Common myeloid progenitor, CD34-positive (primary cell): ENCODE measurements around the gene TNC.

Source experiments
- CTCF ChIA-PET: fragments of 350-600 bp; sonication (Branson Sonifier 250); formaldehyde crosslinking; loops from one replicate; lab custom pipeline; 2021; ENCODE audit warnings: antibody characterized with exemption; lab: Charles Lee
- POLR2A ChIA-PET: fragments of 350-600 bp; sonication (Branson Sonifier 250); formaldehyde crosslinking; loops from one replicate; lab custom pipeline; 2021; ENCODE audit warnings: antibody characterized with exemption; lab: Charles Lee
- DNase-seq, 3 donors: peaks; one replicate each; pipeline versions ENCODE4 v3.0.0 to v3.0.0-alpha.2; 2013
- H3K27ac ChIP-seq, 2 experiments: 1 replicate in 1 of 2; 2 replicates in 1 of 2; pipeline ENCODE4 v1.7.0; 2013; ENCODE audit warnings: inconsistent platforms in 2 of 2, low read length in 2 of 2, mild to moderate bottlenecking in 2 of 2, low read depth in 1 of 2, moderate library complexity in 1 of 2; ENCODE audit not compliant: severe bottlenecking in 2 of 2, insufficient read depth in 1 of 2, poor library complexity in 1 of 2
- H3K27me3 ChIP-seq, 5 experiments: replicated peaks in 2 of 5; 1 replicate in 3 of 5; 2 replicates in 2 of 5; pipeline versions ENCODE4 v1.6.1 to v1.7.0; 2013; ENCODE audit warnings: low read length in 4 of 5, mild to moderate bottlenecking in 2 of 5, moderate library complexity in 2 of 5, inconsistent platforms in 1 of 5; ENCODE audit not compliant: insufficient read depth in 5 of 5, control insufficient read depth in 4 of 5
- H3K36me3 ChIP-seq, 4 experiments: 1 replicate in 2 of 4; 2 replicates in 2 of 4; pipeline versions ENCODE4 v1.6.1 to v1.7.0; 2013; ENCODE audit warnings: low read length in 3 of 4, control low read depth in 1 of 4, mild to moderate bottlenecking in 1 of 4; ENCODE audit not compliant: control insufficient read depth in 4 of 4, insufficient read depth in 4 of 4
- H3K4me1 ChIP-seq, 4 experiments: 1 replicate in 3 of 4; 2 replicates in 1 of 4; pipeline versions ENCODE4 v1.6.1 to v1.7.1; 2013; ENCODE audit warnings: low read length in 3 of 4, mild to moderate bottlenecking in 3 of 4, control low read depth in 1 of 4, inconsistent platforms in 1 of 4, moderate library complexity in 1 of 4; ENCODE audit not compliant: control insufficient read depth in 4 of 4, insufficient read depth in 4 of 4; ENCODE audit errors: control extremely low read depth in 1 of 4
- H3K4me3 ChIP-seq, 7 experiments: 1 replicate in 4 of 7; 2 replicates in 3 of 7; pipeline versions ENCODE4 v1.5.1 to v1.7.0; 2013; ENCODE audit warnings: mild to moderate bottlenecking in 7 of 7, low read length in 6 of 7, moderate library complexity in 6 of 7, inconsistent platforms in 2 of 7, low read depth in 2 of 7, control low read depth in 1 of 7; ENCODE audit not compliant: insufficient read depth in 4 of 7, control insufficient read depth in 1 of 7; ENCODE audit errors: extremely low read depth in 1 of 7
- H3K9me3 ChIP-seq, 5 experiments: 1 replicate in 4 of 5; 2 replicates in 1 of 5; pipeline versions ENCODE4 v1.6.1 to v1.7.1; 2013; ENCODE audit warnings: low read length in 4 of 5, mild to moderate bottlenecking in 2 of 5, inconsistent platforms in 1 of 5, low read depth in 1 of 5, moderate library complexity in 1 of 5; ENCODE audit not compliant: control insufficient read depth in 4 of 5, insufficient read depth in 2 of 5; ENCODE audit errors: control extremely low read depth in 1 of 5
- WGBS: methylation state at CpG from one replicate; pipeline ENCODE4 v1.1.5; 2013; ENCODE audit not compliant: insufficient coverage; 5-methylcytosine and 5-hydroxymethylcytosine counted together

The TNC gene

DNA sequence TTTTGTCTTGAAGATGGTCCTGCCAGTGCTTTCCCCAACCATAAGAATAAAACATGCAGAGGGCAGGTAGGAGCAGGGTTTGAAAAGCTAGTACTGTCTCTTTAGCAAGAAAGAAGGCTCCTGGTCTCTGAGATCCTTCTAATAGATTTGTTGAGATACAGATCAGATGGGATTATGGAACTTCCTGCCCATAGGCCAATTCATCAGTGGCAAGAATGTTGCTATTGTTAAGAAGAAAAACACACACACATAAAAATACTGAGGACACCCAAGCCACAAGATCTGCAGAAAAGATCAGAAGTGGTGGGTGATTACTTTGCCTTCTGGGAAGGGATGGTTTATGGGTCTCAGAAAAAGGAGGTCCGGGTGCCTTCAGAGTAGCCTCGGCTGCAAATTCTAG lies 59.8 kb downstream of the TNC start:
- Histone ChIP-seq H3K4me1 (no peaks in the 10 kb centered on the region), H3K36me3 (no peaks in the 10 kb centered on the region), H3K9me3 (no peaks in the 10 kb centered on the region), H3K4me3 (no peak overlapping the region), H3K27ac (no peak overlapping the region), H3K27me3 (peaks cover 0 to 13% (median 0%) of the 10 kb centered on the region in 5 experiments)
- ChIA-PET POLR2A (no interaction called here), CTCF (no interaction called here)
- no peak for DNase-seq
- 88% methylated on average over 2 of the region's 2 CpGs for WGBS

DNA sequence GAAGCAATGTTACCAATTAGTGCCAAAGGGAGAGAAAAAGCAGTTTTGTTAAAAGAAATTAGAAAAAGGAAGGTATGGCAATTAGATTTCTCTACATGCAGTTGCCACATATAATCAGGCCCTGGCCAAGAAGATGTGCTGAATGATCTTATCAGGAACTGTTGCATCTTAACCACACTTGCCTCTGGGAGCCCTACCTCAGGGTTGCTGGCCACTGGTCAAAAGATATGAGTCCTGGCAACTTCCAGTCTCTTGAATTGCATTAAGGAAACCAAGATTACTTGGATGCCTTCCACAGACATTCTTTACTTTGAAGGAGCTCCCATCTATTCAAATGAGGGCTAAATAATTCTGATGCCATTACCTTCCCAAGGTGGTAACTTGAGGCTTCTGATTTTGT lies 60.4 kb downstream of the TNC start:
- no peaks in the 10 kb centered on the region for H3K4me1 ChIP-seq
- H3K27me3 ChIP-seq, result peaks cover 0 to 15% (median 0%) of the 10 kb centered on the region in 5 experiments
- H3K4me3 ChIP-seq, result no peak overlapping the region
- CTCF ChIA-PET, result no interaction called here
- POLR2A ChIA-PET, result no interaction called here
- H3K9me3 ChIP-seq, result no peaks in the 10 kb centered on the region
- no peak overlapping the region for H3K27ac ChIP-seq
- DNase-seq, result no peak
- no peaks in the 10 kb centered on the region for H3K36me3 ChIP-seq

DNA sequence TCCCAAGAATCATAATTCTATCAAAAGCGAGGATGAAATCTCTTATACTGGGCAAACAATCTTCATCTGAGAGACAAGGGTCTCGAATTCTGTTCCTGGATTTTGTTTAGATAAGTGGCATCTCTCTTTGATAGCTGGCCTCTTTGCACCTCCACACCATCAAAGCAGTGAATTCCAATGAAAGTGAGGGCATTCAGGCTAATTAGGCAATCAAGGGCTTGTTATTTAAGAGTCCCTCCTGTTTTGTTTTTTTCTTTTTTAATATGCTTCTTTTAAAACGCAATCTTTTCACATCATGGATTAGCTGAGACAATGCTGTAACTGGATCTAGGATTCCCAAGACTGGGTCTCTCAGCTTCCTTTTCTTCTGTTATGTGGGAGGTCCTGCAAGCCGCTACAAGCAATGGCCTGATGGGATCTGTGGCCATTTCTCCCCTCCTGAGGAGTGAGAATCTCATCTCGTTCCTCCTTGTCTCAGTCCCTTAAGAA lies 67.9 kb downstream of the TNC start:
- POLR2A ChIA-PET, result no interaction called here
- no peaks in the 10 kb centered on the region for H3K9me3 ChIP-seq
- 100% methylated on average over 1 of the region's 5 CpGs for WGBS
- no peak overlapping the region for H3K27ac ChIP-seq
- no peak overlapping the region for H3K4me3 ChIP-seq
- no peak for DNase-seq
- no peaks in the 10 kb centered on the region for H3K36me3 ChIP-seq
- H3K27me3 ChIP-seq, result peaks cover 0 to 7% (median 0%) of the 10 kb centered on the region in 5 experiments
- H3K4me1 ChIP-seq, result no peaks in the 10 kb centered on the region
- CTCF ChIA-PET, result no interaction called here

DNA sequence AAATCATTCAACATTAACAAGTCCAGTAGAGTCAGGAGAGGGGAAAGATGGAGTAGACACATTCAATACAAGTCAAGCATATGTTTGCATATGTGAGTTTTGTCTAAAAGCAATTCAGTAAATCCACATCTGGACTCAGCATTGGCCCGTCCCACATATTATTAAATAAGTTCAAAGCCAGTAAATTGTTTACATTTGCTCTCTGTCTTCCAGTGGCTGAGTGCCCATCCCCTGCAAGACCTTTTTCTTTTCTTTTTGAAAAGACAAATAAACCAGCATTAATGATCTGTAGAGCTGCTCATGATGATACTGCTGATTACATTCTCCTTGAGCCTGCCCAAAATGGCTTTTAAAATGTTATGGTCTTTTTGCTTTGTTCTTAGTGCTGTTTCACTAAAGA lies 71.1 kb downstream of the TNC start:
- ChIA-PET POLR2A (no interaction called here), CTCF (no interaction called here)
- no peaks in the 10 kb centered on the region for H3K9me3 ChIP-seq
- no peak for DNase-seq
- no peaks in the 10 kb centered on the region for H3K36me3 ChIP-seq
- no peaks in the 10 kb centered on the region for H3K27me3 ChIP-seq
- no peak overlapping the region for H3K4me3 ChIP-seq
- H3K27ac ChIP-seq, result no peak overlapping the region
- WGBS, result no CpG with 5 or more reads among the region's 1 CpG
- peaks cover 0 to 9% (median 8%) of the 10 kb centered on the region in 4 experiments for H3K4me1 ChIP-seq

DNA sequence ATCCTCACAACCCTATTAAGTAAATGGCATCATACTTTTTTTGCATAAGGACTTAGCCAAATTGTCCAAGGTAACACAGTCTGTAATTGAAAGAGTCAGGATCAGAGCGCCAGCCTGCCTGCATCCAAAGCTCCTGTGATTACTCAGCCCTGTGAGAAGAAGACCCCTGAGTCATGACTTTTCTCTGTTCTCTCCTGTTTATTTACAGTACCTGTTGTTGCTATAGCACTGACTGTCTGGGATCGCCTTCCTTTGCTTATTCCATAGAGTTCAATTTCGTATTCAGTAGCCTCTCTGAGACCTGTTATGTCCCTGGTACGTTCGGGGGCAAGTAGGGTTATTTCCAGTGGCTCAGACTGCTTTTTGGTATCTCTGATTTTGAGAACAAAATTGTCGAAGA lies 71.8 kb downstream of the TNC start:
- 98% methylated on average over 5 of the region's 6 CpGs for WGBS
- Histone ChIP-seq H3K9me3 (no peaks in the 10 kb centered on the region), H3K36me3 (no peaks in the 10 kb centered on the region), H3K27ac (no peak overlapping the region), H3K27me3 (no peaks in the 10 kb centered on the region), H3K4me3 (no peak overlapping the region), H3K4me1 (peaks cover 0 to 9% (median 8%) of the 10 kb centered on the region in 4 experiments)
- POLR2A ChIA-PET, result interaction anchor here (0.6 kb wide), 1 partner anchor 106 kb away, joined by 3 read pairs; no protein-coding TSS in a partner anchor
- DNase-seq, result no peak
- CTCF ChIA-PET, result interaction anchor here (0.9 kb wide), 1 partner anchor 8 kb away, joined by 3 read pairs; no protein-coding TSS in a partner anchor

DNA sequence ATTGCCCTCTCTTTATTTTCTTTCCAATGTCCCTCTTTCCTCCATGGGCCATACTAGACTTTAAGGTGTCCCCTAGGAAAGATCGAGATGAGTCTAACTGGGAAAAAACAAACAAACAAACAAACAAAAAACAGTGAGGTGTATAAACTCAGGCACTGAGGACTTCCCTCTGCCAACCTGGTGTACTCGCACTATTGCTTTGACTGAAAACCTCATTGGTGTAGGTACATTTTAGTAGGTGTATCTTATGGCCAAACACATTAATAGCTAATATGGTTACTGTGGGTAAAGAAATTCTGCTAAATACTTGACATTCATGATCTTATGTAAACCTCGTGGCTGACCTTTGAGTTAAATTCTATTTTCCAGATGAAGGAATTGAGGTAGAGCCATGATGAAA lies 74.3 kb downstream of the TNC start:
- CTCF ChIA-PET, result no interaction called here
- POLR2A ChIA-PET, result no interaction called here
- Histone ChIP-seq H3K4me1 (peaks cover 0 to 9% (median 8%) of the 10 kb centered on the region in 4 experiments), H3K27ac (no peak overlapping the region), H3K36me3 (no peaks in the 10 kb centered on the region), H3K9me3 (no peaks in the 10 kb centered on the region), H3K4me3 (no peak overlapping the region), H3K27me3 (no peaks in the 10 kb centered on the region)
- 100% methylated on average over 2 of the region's 3 CpGs for WGBS
- no peak for DNase-seq

DNA sequence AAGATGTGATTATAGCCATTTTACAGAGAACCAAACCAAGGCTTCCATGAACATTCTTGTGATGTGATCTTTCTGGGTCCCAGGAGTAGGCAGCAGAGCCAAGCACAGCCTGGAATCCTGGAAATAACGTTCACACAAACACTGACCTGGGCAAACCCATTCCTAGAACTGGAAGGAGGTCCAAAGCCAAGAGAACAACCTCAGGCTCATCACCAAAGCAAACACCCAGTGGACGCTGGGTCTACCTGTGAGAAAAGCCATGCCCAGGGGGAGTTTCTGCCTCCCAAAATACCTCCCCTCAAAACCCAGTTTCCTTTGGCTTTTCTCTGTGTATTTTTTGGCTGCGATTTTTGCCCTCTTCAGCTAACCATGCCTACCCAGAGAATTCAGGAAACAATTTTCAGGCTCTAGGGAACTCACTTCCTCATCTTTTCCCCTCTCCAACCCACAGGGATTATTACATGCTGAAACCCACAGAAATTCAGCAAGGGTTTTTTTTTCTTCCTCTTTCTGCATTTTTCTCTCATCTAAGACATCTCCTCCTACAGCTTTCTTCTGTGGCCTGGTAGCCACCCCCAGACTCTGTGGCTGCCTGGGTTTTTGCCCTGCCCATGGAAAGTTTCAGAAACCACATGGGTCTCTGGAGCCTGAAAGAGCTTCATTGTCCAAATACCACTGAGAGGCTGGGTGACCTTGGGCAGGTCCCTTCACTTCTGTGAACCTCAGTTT lies 75.0 kb downstream of the TNC start:
- H3K36me3 ChIP-seq, result no peaks in the 10 kb centered on the region
- H3K27ac ChIP-seq, result no peak overlapping the region
- no peak overlapping the region for H3K4me3 ChIP-seq
- H3K4me1 ChIP-seq, result peaks cover 0 to 9% (median 8%) of the 10 kb centered on the region in 4 experiments
- WGBS, result 26% methylated on average over 3 of the region's 3 CpGs
- no peaks in the 10 kb centered on the region for H3K9me3 ChIP-seq
- ChIA-PET POLR2A (no interaction called here), CTCF (no interaction called here)
- peak; percentile 26 to 70 (median 61) for DNase-seq
- no peaks in the 10 kb centered on the region for H3K27me3 ChIP-seq
